ENCODE measurements around the gene LRRC26.

DNA sequence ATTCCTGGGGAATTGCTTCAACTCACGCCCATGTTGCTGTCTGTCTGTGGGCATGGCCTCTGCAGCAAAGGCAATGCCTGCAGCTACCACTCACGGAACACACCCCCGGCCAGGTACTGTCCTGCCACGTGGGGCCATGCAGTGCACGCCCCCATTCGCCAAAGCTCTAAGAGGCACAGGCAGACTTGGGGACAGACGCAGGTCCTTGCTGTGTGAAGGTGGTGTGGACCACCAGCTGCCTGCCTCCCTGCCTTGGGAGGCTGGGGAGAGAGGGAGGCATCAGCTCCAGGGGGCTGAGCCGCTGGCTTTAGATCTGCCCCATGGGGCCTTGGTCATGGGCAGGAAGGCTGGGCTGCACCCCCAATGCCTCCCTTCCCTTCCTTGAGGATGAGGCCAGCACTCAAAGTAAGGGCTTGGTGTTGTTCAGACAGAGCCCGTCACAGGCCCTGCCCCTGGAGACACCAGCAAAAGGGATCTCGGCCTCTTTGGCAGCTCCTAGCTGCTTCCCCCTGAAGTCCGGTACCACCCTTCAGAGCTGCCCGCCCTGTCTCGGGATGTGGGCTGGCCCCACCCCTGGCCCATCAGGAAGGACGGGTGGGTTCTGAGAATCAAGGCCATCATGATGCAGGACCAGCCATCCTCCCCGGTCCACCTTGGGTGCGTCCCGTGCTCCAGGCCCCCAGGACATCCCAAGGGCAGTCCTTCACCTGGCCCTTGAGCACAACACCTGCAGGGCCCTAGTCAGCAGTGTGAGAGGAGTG lies 28.6 kb downstream of the LRRC26 start:
- TF ChIP-seq CTCF (IDR thresholded peaks at IDR 0.05; ENCODE audit: low read depth, low read length, poor library complexity, severe bottlenecking) (no peak), EZH2phosphoT487 (IDR thresholded peaks at IDR 0.05; ENCODE audit: borderline replicate concordance, low read length) (no peak)

Data from DOHH2 (cell line).